CD4-positive, alpha-beta T cell treated with Interleukin-1 beta for 1 hour (primary cell): ENCODE results near the gene MED15.
"Not testable (repeated sequence)": the region's sequence is repeated elsewhere in the genome, so short reads cannot be mapped to it uniquely, and the experiment has no call there.

Source experiments
- DNase-seq, 2 donors: peaks; one replicate each; pipeline ENCODE4 v3.0.0-alpha.2; 2020 to 2022

The MED15 gene

DNA sequence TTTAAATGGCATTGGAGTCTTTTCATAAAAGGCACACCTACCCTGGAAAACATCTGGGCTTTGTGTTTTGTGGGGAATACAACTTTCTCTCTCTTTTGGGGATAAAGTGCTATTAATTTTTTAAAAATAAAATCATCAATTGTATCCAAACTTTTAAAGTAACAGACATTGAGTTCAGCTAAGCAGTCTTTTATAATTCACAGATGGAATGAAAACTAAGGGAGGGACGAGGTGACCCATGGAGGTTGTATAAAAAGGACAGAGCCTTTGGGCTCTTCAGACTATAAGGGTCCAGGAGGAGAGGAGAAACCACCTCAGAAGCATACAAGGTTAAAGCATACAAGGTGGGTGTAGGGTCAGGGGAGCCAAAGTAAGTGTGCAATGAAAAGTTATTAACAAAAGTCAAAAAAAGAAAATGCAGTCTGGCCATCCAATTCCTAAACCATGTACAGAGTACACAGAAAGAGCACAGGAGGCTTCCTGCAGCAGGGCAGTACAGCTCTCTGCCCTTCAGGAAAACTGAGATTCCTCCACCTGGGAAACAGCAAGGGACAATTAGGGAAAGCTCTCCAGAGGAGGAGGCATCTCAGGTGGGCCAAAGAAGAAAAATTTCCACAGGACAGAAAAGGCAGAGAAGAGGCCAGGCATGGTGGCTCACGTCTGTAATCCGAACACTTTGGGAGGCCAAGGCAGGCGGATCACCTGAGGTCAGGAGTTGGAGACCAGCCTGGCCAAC lies 22.3 kb upstream of the MED15 start:
- DNase-seq = no peak

DNA sequence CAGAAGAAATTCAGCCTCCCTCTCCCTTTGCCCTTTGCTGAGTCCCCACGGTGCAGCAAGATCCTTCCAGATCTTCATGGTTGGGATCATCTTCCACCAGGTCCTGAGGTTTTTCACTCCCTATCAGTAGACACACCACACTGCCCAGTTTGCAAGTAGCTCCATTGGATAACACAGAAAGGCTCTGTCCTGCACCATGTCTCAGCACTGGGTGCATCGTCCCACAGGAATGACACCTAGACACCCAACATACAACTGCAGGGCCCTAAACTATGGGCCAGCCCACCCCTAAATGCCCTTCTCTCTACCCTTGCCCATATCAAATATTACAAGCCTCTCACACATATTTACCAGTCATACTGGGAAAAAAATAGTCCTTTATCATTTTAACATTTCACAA lies 21.2 kb upstream of the MED15 start:
- no peak for DNase-seq

DNA sequence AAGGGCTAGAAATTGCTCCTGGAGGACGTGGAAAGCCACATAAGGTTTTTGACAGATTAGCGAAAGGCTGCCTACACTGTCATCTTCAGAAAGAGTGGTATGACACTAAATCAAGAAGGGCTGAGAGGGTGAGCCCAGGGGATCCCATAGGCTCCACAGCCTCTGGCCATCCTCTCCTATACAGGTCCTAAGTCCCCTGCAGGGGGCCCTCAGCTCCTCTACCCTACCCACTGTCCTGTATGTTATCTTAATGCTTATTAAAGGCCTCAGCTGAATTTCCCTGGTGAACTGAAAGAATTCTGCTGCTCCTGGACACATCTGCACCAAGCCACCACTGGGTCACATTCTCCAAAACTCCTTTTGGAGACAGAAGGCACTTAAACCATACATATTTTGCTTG lies 19.7 kb upstream of the MED15 start:
- no peak for DNase-seq

DNA sequence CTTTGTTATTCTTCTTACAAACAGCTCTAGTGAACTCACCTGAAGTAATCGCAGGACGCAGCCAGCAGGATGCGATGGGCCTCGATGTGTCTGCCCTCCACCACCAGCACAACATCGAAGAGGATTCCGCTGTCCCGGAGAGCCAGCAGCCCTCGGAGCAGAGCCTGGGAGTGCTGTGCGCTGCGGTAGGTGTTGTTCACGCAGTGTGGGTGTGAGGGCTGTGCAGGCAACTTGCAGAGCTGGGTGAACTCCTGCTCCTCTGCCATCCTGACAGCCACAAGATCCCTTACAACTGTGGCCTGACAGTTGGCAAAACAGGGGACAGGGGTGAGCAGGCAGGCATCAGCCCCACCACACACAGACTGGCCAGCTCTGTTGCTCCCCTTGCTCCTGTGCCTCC lies 18.5 kb upstream of the MED15 start:
- DNase-seq = no peak

DNA sequence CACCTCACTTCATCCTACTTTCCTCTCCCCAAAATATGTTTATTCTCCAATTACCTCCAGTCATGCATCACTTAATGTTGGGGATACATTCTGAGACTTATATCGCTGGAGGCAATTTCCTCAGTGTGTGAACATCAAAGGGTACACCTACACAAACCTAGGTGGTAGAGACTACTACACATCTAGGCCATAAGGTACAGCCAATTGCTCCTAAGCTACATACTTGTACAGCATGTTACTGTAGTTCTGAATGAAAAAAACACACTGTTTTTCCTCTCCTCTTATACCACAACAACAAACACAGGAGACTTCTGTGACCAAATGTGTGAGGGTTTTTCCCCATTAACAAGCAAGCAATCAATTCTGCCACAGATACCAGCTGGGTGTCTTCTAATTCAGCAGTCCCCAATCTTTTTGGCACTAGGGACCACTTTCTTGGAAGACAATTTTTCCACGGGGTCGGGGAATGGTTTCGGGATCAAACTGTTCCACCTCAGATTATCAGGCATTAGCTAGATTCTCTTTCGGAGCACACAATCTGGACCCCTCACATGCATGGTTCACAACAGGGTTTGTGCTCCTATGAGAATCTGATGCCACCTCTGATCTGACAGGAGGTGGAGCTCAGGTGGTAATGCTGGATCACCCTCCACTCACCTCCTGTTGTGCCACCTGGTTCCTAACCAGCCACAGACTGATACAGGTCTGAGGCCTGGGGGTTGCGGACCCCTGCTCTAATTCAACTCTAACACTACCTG lies 17.0 kb upstream of the MED15 start:
- DNase-seq = no peak

DNA sequence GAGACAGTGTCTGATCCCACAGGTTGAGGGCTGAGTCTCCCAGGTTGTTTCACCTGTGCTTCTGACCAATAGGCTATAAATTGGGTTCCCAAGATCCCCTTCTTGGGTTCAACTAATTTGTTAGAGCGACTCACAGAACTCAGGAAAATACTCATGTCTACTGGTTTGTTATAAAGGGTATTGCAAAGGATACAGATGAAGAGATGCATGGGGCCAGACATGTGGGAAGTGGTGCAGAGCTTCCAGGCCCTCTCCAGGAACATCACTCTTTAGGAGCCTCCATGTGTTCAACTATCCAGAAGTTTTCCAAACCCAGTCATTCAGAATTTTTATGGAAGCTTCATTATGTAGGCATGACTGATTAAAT lies 16.5 kb upstream of the MED15 start:
- DNase-seq = no peak

DNA sequence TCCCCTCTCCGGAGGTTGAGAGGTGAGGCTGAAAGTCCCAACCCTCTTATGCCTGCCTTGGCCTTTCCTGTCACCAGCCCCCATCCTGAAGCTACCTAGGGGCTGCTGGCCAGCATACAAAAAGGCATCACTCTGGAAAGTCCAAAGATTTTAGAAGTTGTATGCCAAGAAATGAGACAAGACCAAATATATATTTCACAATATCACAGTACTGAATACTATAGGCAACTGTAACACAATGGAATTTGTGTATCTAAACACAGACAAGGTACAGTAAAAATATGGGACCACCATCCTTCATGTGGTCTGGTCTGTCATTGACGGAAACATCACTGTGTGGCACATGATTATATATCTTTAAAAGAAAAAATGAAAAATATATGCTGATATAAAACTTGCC lies 16.1 kb upstream of the MED15 start:
- DNase-seq = no peak

DNA sequence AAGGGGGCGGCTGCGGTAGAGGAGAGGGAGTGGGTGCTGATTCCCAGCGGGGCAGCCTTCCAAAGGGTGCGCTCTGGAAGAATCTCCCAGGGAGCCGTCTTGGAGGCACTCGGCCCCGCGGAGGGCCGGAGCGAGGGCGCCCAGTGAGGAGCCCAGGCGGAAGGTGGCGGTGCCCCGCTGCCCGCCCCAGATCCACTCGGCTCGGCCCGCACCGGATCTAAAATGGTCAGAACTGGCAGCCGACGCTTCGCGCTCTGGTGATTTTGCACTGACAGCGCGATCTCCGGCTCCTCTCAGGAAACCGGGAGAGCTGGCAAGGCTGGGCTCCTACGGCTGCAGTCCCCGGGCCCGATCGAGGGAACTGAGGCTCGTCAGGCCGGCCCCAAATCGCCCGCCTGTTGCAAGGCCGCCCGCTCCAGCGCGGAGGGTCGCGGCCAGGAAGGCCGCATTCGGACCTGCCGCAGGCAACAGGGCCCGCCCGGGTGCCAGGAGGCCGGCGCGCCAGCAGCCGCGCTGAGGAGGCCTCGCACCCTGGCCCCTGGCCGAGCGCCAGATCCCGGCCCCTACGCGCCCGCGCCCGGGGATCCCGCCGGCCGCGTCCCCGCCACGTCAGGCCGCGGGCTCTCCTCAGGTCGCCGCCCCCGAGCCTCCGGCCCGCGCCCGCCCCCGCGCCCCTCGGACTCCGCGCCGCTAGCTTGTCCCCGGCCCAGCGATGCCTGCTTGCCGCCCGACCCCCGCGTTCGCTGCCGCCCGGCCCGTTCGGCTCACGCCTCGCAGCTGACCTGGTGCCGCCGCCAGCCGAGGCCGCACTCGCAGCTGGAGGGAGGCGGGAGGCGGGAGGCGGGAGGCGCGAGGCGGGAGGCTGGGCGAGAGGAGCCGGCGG lies 12.2 kb upstream of the MED15 start, which contains the start of gene KLHL22:
Gene KLHL22, minus strand, starts transcription at position 818 of the 883 bp plus-strand sequence. CDS start 6,584 bp downstream, outside the sequence.
- peak in 1 of 2 donors; percentile 22 for DNase-seq

DNA sequence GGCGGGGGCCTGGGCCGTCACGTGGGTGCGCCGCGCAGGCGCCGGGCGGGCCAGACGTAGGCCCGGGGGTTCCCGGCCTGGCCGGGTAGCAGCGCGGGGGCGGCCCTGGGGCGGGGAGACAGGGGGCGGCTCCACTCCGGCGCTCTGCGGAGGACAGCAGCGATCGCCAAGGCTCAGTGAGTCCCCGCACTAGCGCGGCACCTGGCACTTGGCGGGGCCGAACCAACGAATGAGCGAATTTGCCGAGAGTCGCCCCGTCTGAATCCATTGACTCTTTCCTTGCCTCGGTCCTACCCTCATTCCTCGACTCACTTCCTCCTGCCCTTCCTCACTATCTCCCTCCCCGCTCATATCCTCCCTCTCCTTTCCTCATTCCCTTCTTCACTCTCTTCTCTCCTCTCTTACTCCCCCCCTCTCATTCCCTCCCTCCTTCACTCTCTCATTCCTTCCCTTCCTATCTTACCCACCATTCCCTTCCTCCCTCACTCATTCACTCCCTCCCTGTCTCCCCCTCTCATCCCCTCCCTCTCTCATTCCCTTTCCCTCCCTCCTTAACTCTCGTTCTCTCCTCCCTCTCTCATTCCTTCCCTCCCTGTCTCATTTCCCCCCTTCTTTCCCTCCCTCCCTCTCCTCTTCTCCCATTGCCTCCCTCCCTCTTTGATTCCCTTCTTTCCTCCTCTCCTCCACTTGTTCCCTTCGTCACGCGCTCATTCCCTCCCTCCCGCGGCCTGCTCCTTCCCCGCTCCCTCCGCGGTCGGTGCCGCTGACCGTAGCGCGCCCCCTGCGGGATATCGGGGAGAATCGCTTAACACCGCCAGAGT lies 11.3 kb upstream of the MED15 start:
- DNase-seq = peak; percentile 92 to 94

DNA sequence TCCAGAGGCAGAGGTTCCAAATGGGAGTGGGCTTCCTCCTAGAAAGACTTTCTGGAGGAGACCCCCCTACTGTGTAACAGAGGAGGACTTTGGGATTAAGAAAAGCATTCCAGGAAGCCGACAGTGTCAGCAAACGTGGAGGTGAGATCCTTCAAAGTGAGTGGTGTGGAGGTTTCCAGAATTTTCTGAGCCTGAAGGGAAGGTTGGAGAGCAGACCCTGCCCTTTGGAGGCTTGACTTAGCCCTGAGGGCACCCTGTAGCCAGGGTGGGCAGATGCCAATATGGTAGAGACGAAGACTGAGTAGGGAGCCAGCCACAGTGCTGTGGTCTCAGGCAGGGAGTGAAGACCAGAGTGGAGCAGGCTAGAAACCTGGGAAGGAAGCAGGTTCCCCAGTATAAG lies 10.0 kb upstream of the MED15 start:
- no peak for DNase-seq

DNA sequence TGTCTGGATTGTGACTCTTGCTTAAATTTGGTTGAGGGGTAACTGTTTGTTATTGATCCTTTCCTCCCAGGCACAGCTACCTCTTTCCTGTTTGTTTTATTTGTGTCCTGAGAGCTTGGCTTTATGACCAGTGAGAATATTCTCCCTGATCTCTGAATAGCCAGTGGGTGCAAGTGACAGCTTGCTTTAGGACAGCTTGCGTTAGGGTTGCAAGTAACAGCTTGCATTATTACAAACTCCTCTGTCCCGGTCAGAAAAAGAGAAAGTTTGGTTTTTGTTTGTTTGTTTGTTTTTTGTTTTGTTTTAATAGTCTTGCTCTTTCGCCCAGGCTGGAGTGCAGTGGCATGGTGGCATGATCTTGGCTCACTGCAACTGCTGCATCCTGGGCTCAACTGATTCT lies 8.5 kb upstream of the MED15 start:
- DNase-seq = no peak

DNA sequence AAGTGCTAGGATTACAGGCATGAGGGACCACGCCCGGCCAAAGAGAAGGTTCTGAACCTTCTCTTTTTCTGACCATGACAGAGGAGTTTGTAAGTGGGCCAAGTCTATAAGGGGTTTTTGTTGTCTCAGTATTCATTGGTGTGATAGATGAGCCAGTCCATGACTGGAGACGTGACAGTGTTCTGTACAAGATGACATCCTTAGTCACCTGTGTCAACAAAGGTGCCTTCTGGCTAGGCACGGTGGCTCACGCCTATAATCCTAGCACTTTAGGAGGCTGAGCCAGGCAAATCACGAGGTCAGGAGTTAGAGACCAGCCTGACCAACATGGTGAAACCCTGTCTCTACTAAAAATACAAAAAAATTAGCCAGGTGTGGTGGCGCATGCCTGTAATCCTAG lies 7.6 kb upstream of the MED15 start:
- no peak for DNase-seq

DNA sequence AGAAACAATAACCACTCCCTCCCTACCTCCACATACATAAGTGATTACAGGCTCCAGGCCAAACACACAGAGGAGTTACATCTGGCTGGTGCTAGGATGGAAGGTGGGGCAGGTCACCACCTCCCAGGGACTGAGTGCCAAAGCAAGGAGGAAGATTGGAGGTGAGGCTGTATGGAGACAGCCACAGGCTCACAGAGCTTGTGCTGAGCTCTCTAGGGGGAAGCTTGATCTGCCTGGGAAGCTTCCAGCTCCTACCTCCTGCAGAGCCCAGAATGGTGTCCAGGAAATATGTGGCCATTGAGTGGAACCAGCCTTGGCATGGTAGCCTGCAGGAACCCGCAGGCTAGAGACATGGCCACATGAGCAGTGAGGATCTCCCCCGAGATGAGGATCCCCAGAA lies 3.6 kb upstream of the MED15 start:
- no peak for DNase-seq

DNA sequence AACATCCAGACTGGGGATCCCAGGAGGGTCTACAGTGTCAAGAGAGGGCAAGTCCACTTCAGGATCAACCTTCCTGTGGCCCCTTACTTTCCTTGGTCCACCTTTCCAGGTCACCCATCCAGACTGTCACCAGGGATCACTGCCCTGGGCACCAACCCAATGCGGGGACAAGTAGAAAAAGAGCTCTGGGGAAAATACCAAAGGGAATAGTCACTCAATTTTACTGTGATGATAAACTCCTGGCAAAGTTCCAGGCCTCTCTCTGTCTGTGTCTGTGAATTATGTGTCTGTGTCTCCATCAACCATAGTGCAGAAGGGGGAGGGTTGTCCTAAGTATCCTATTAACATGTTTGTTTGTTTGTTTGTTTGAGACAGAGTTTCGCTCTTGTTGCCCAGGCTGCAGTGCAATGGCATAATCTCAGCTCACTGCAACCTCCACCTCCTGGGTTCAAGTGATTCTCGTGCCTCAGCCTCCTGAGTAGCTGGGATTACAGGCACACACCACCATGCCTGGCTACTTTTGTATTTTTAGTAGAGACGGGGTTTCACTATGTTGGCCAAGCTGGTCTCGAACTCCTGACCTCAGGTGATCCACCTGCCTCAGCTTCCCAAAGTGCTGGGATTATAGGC lies 3.0 kb upstream of the MED15 start:
- not testable (repeated sequence) for DNase-seq

DNA sequence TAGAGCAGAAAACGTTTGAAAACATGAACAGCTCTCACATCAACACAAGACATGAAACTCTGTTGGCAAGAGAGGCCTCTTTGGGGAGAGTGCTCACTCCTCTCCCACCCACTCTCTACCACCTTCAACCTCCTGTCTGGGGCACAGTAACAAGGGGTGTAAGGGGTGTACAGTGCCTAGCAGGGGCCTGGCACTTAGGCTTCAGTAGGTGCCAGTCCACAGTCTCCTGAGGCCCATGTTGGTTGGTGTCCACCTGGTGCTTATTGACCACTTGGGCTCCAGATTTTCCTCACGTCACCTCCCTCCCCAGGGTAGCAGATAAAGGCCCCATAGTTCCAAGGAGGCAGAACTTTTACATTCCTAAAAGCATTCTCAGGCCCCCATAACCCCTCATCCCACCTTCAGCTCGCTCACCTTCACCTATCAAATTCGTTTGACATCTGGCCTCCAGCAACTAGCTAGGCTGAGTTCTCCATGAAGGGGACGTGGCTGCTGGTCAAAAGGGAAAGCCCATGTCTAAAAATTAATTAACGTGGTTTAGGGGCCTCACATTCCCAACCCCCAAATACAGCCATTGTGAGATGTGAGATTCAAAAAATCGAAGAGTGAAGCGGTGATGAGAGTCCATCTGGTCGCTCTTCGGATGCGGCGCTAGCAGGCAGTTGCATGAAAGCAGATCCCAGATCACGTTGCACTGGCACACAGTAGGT lies 712 bp upstream of the MED15 start:
- no peak for DNase-seq

DNA sequence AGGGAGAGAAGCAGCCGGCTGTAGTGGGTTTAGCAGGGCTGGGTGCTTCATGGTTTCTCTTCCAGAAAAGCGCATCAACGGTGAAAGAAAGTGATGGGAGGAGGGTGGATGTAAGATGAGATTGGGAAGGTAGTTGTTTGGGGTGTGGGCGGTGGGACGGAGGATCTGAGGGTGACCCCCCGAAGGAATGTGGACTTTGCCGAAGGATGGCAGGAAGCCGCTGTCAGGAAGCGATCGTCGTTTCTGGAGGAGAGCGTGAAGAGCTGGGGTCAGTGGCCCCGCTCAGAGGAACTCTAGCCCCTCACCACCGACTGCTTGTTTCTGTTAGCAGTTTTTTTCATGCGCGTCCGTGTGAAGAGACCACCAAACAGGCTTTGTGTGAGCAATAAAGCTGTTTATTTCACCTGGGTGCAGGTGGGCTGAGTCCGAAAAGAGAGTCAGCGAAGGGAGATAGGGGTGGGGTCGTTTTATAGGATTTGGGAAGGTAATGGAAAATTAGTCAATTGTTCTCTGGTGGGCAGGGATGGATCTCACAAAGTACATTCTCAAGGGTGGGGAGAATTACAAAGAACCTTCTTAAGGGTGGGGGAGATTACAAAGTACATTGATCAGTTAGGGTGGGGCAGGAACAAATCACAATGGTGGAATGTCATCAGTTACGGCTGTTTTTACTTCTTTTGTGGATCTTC lies 801 bp downstream of the MED15 start:
- DNase-seq = not testable (repeated sequence)

DNA sequence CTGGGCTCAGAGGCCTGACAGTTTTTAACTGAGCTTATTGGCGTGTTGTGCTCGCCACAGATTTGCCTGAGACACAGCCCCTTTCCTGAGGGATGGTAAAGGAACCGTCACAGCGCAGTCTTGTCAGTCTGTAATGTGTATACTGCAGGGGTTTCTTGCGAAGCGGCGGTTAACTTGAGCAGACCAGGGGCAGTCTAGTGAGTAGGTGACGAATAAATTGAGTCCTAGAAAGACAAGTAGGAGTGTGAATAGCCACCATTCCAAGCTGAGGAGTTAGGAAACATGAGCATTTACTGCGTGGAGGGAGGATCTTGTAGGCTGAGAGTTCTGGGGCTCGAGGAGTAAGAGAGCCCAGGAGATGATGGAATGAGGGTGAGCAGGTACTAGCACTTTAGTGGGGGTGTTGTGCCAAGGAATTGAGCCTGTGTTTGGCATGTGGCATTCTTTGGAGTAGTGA lies 1.4 kb downstream of the MED15 start:
- no peak for DNase-seq

DNA sequence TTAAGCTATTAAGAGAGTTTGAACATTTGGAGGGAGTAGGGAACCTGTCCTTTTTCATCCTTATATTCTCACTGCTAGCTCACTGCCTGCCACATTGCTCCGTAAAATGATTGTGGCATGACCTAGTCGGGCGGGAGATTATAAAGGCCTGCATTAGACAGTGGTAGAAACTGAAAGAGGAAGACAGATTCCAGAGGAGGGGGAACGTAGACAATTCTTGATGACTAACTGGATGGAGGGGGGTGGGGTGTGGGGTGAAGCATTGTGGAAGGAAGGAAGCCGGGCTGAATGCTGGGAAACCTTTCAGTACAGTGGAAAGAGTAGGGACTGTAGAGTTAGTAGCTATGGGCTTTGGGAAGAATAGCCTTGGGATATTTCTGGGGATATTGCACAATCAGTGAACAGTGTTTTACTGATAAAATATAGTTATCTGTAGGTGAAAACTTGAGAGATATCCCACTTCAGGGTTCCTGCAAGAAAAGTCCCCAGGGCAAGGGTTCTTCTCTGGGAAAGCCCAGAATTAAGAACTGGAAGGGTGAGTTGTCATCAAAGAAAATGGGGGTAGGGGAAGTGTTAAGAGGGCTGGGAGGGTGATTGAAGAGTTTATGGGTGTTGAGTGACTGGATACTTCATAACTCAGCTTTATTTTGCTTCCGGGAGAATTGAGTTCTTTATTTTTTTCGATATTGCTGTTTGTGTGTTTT lies 2.1 kb downstream of the MED15 start:
- peak; percentile 55 to 63 for DNase-seq

DNA sequence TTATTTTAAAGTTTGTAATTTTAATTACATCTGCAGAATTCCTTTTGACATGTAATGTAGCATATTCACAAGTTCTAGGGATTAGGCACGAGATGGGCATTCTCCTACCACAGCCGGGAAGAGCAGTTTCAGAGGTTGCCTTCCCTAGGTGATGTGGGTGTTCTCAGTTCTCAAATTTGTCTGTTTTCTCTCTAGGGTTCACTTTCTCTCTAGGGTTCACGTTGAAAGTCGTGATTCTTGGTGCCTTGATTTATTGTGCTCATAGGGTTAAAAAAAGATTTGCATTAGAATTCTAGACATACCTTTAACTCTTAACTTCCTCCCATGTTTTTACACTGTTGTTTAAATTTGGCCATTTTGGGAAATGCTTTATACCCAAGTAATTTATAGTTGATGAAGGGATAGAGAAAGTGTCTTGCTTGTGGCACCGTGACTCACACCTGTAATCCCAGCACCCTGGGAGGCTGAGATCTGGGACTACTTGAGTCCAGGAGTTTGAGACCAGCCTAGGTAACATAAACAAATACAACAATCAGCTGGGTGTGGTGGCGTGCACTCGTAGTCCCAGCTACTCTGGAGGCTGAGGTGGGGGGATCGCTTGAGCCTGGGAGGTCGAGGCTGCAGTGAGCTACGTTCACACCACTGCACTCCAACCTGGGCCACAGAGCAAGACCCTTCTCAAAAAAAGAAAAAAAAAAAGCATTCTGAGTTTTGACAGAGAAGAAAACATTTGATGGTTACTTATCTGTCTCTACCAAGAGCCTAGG lies 3.6 kb downstream of the MED15 start:
- DNase-seq = no peak
